GM18858 (cell line): ENCODE measurements around the gene ENTHD1.
"Not testable (repeated sequence)": the region's sequence is repeated elsewhere in the genome, so short reads cannot be mapped to it uniquely, and the experiment has no call there.

Experiments
- ATAC-seq: cut with Tn5 transposase; IDR thresholded peaks from one replicate; pipeline ENCODE4 v1.9.1; 2021; ENCODE audit not compliant: unreplicated experiment

The ENTHD1 gene

GRCh38 chr22:39901565-39902146, 8.1 kb upstream of the ENTHD1 start:
- no peak for ATAC-seq

- no peak for ATAC-seq
These were observed 7.0 kb upstream of the ENTHD1 start, which contains the start of gene GRAP2 for GRCh38 chr22:39900306-39901227. GRAP2 (plus strand) TSS chr22:39901084; CDS start chr22:39947107, 46,023 bp downstream.

GRCh38 chr22:39898997-39899396, 5.4 kb upstream of the ENTHD1 start:
- ATAC-seq: no peak

GRCh38 chr22:39897841-39898240, 4.3 kb upstream of the ENTHD1 start:
- ATAC-seq: no peak

- ATAC-seq: no peak
These were observed 2.9 kb upstream of the ENTHD1 start for GRCh38 chr22:39896313-39896996.

GRCh38 chr22:39895682-39896081, 2.1 kb upstream of the ENTHD1 start:
- no peak for ATAC-seq

- no peak for ATAC-seq
These were observed 1.1 kb upstream of the ENTHD1 start for GRCh38 chr22:39894554-39895092.

- not testable (repeated sequence) for ATAC-seq
These were observed 3.6 kb downstream of the ENTHD1 start for GRCh38 chr22:39889924-39890323.

- ATAC-seq: no peak
These were observed 10.5 kb downstream of the ENTHD1 start for GRCh38 chr22:39883057-39883456.

- ATAC-seq: no peak
These were observed 12.8 kb downstream of the ENTHD1 start for GRCh38 chr22:39880722-39881121.

GRCh38 chr22:39877079-39877845, 16.3 kb downstream of the ENTHD1 start:
- ATAC-seq: no peak

GRCh38 chr22:39875176-39875885, 18.2 kb downstream of the ENTHD1 start:
- not testable (repeated sequence) for ATAC-seq

GRCh38 chr22:39873965-39874364, 19.6 kb downstream of the ENTHD1 start:
- no peak for ATAC-seq

- ATAC-seq: no peak
These were observed 21.0 kb downstream of the ENTHD1 start for GRCh38 chr22:39872548-39872947.

GRCh38 chr22:39871008-39871798, 22.4 kb downstream of the ENTHD1 start:
- ATAC-seq: no peak

GRCh38 chr22:39869797-39870196, 23.8 kb downstream of the ENTHD1 start:
- ATAC-seq: not testable (repeated sequence)

GRCh38 chr22:39868741-39869140, 24.8 kb downstream of the ENTHD1 start:
- ATAC-seq: no peak

- no peak for ATAC-seq
These were observed 33.5 kb downstream of the ENTHD1 start for GRCh38 chr22:39859903-39860588.

- ATAC-seq: no peak
These were observed 37.0 kb downstream of the ENTHD1 start for GRCh38 chr22:39856588-39856987.
